PC-3 (cell line): ENCODE data around the gene NT5DC1. TPM values are rescaled to one million over a fixed set of nuclear protein-coding genes. Genes with fewer than 3 reads are reported as not detected.

ENCODE experiments used
- ATAC-seq: fragments of 200-7000 bp; cut with Tn5 transposase; 2 replicates; pipeline ENCODE4 v1.9.1; 2020; ENCODE audit warnings: mild to moderate bottlenecking, moderate library complexity
- BruUV-seq: library from RNA; stranded (reverse); fragments of 400-500 nt; replicated peaks from 2 replicates; lab custom pipeline; 2021; lab: Mats Ljungman, UMichigan
- CTCF ChIA-PET: fragments of 300-600 bp; sonication (Branson Sonifier 250); formaldehyde crosslinking; loops from one replicate; lab custom pipeline; 2022; ENCODE audit warnings: antibody characterized with exemption; lab: Charles Lee
- POLR2A ChIA-PET: fragments of 300-600 bp; sonication (Branson Sonifier 250); formaldehyde crosslinking; loops from one replicate; lab custom pipeline; 2022; ENCODE audit warnings: antibody characterized with exemption; ENCODE audit not compliant: unreplicated experiment; lab: Charles Lee
- DNase-seq: peaks from one replicate; pipeline ENCODE4 v3.0.0-alpha.2; 2015
- H2AFZ ChIP-seq: fragments of 300-600 bp; sonication (generic); 2 replicates; pipeline ENCODE4 v1.6.0; 2016; ENCODE audit warnings: antibody characterized with exemption, low read length
- H3F3A ChIP-seq: fragments of 300-600 bp; sonication (generic); one replicate; pipeline ENCODE4 v1.6.0; 2017; ENCODE audit warnings: antibody characterized with exemption, low read length, control low read depth, mild to moderate bottlenecking; ENCODE audit not compliant: unreplicated experiment
- H3K27ac ChIP-seq: fragments of 300-600 bp; sonication (generic); 2 replicates; pipeline ENCODE4 v1.5.1; 2016; ENCODE audit warnings: mild to moderate bottlenecking, low read length
- H3K27me3 ChIP-seq: fragments of 300-600 bp; sonication (generic); 2 replicates; pipeline ENCODE4 v1.6.1; 2016; ENCODE audit warnings: low read length, mixed read lengths
- H3K36me3 ChIP-seq: fragments of 300-600 bp; sonication (generic); 2 replicates; pipeline ENCODE4 v1.6.1; 2016; ENCODE audit warnings: low read depth, mixed run types, low read length, mixed read lengths
- H3K4me1 ChIP-seq: fragments of 300-600 bp; sonication (generic); 2 replicates; pipeline ENCODE4 v1.5.1; 2016; ENCODE audit warnings: low read length; ENCODE audit not compliant: insufficient read depth
- H3K4me2 ChIP-seq: fragments of 300-600 bp; sonication (generic); 2 replicates; pipeline ENCODE4 v1.6.0; 2016; ENCODE audit warnings: low read length
- H3K4me3 ChIP-seq: fragments of 300-600 bp; sonication (generic); 2 replicates; pipeline ENCODE4 v1.5.1; 2016; ENCODE audit warnings: mild to moderate bottlenecking, low read length, mixed read lengths
- H3K79me2 ChIP-seq: fragments of 300-600 bp; sonication (generic); 2 replicates; pipeline ENCODE4 v1.6.1; 2017; ENCODE audit warnings: low read length, mixed read lengths
- H3K9ac ChIP-seq: fragments of 300-600 bp; sonication (generic); 2 replicates; pipeline ENCODE4 v1.6.0; 2016; ENCODE audit warnings: mild to moderate bottlenecking, low read length
- H3K9me2 ChIP-seq: fragments of 300-600 bp; sonication (generic); replicated peaks from 2 replicates; pipeline ENCODE4 v1.6.1; 2016; ENCODE audit warnings: mixed run types, low read length, mixed read lengths
- H3K9me3 ChIP-seq: fragments of 300-600 bp; sonication (generic); 2 replicates; pipeline ENCODE4 v1.6.1; 2016; ENCODE audit warnings: low read length, mixed read lengths
- H4K20me1 ChIP-seq: fragments of 300-600 bp; sonication (generic); 2 replicates; pipeline ENCODE4 v1.6.1; 2016; ENCODE audit warnings: low read length, mixed read lengths
- CTCF ChIP-seq: fragments of 300-600 bp; sonication (generic); conservative IDR thresholded peaks from 2 replicates; pipeline ENCODE4 v1.5.1; 2017; ENCODE audit warnings: antibody characterized with exemption, low read depth, mild to moderate bottlenecking, low read length
- EZH2 ChIP-seq: fragments of 300-600 bp; sonication (generic); IDR thresholded peaks from one replicate; pipeline ENCODE4 v1.6.1; 2017; ENCODE audit warnings: antibody characterized with exemption, mild to moderate bottlenecking, low read length; ENCODE audit not compliant: unreplicated experiment
- EZH2phosphoT487 ChIP-seq: fragments of 300-600 bp; sonication (generic); IDR thresholded peaks from 2 replicates; pipeline ENCODE4 v1.6.1; 2018; ENCODE audit warnings: mild to moderate bottlenecking, antibody characterized with exemption, low read length, borderline replicate concordance
- intact Hi-C: fragments of 100-400 bp; cut with micrococcal nuclease; formaldehyde crosslinking; loops from 2 replicates; pipeline ENCODE4 v1.9.0; 2023
- total RNA-seq: library from RNA; depleted of rRNA; stranded (reverse); fragments of >200 nt; gene quantifications from 2 replicates; pipeline ENCODE4 v1.2.3, GENCODE V29; 2014

Gene NT5DC1
- total RNA-seq, 1 experiment from 2014 or later, result 11.3 TPM

DNA sequence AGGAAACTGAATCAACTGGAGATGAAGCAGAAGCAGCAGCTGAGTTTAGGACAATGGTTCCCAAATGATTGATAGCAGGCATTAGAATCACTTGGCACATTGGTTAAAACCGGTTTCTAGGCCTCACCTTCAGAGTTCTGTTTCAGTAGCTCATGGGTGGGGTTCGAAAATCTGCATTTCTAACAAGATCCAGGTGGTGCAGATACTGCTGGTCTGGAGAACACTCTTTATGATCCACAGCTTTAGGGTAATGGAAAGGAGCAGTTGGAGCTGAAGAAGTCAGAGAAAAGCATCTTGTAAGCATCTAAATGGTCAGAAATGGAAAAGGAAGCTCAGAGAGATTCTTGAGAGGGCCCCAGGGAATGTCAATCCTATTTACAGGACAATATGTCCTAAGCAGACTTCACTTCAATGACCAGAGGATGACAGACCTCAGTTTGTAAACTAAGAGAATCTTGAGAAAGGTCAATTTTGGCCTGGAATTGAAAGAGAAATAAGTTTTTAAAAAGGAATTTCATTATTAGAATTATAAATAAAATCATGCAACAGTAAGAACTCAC is 170.6 kb downstream of the NT5DC1 start:
- H3K27me3 ChIP-seq, result no peaks in the 10 kb centered on the region
- H3K9ac ChIP-seq, result no peak overlapping the region
- BruUV-seq, result no TSS peak
- POLR2A ChIA-PET, result no interaction called here
- no peaks in the 10 kb centered on the region for H3K9me3 ChIP-seq
- H2AFZ ChIP-seq, result no peak overlapping the region
- CTCF ChIA-PET, result no interaction called here
- peaks cover 5% of the 10 kb centered on the region; the same call in 1 of the 2 replicates for H3K36me3 ChIP-seq
- peaks cover 8% of the 10 kb centered on the region for H4K20me1 ChIP-seq
- H3F3A ChIP-seq, result no peaks in the 10 kb centered on the region
- H3K27ac ChIP-seq, result no peak overlapping the region
- no peak for DNase-seq
- H3K4me1 ChIP-seq, result no peaks in the 10 kb centered on the region; the same call in 1 of the 2 replicates
- H3K4me3 ChIP-seq, result no peak overlapping the region
- intact Hi-C loops, result no loop called here
- TF ChIP-seq EZH2phosphoT487, result no peak
- no peak for TF ChIP-seq EZH2
- TF ChIP-seq CTCF, result no peak
- H3K9me2 ChIP-seq, result no peaks in the 10 kb centered on the region
- peaks cover 23% of the 10 kb centered on the region for H3K79me2 ChIP-seq
- no peak overlapping the region for H3K4me2 ChIP-seq
- no peak for ATAC-seq

DNA sequence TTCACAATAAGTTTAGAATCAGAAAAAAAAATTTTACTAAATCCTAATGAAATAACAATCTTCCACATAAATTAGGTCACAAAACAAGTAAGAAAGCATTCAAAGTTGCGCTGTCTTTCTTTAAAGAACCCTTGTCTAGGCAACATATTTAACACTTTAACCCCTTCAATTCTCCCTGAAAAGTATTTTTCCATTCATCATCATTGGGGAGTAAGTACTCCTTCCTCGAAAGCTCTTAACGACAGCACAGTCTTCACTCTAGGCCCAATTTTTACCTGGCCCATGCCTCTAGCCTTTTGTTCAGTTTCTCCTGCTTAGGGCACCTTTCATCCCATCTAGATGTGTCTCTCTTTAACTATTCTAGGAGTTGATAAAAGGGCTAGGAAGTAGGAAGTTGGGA is 176.5 kb downstream of the NT5DC1 start:
- H3K9me2 ChIP-seq, result no peaks in the 10 kb centered on the region
- no peaks in the 10 kb centered on the region for H3K9me3 ChIP-seq
- peak overlapping the region; percentile 94 for H3K9ac ChIP-seq
- H3K36me3 ChIP-seq, result peaks cover 5% of the 10 kb centered on the region; the same call in 1 of the 2 replicates
- H3F3A ChIP-seq, result no peaks in the 10 kb centered on the region
- DNase-seq, result no peak
- ChIA-PET CTCF (interaction anchor here (1.4 kb wide), 1 partner anchor 9 kb away, joined by 6 read pairs; no protein-coding TSS in a partner anchor), POLR2A (interaction anchor here (0.6 to 0.7 kb wide), 3 partner anchors 22 to 294 kb away, joined by 3 to 24 read pairs (median 6); partner anchors contain the start of gene RWDD1)
- peaks cover 9% of the 10 kb centered on the region for H3K4me1 ChIP-seq
- no peak overlapping the region for H2AFZ ChIP-seq
- intact Hi-C loops, result loop anchor here (5.0 kb wide), 1 partner anchor 60 kb away; no protein-coding TSS in a partner anchor
- peaks cover 34% of the 10 kb centered on the region for H4K20me1 ChIP-seq
- ATAC-seq, result no peak
- H3K4me2 ChIP-seq, result peak overlapping the region; percentile 97
- TF ChIP-seq CTCF, result no peak
- TF ChIP-seq EZH2, result no peak
- TF ChIP-seq EZH2phosphoT487, result no peak
- no peak overlapping the region for H3K27ac ChIP-seq
- peaks cover 57% of the 10 kb centered on the region for H3K79me2 ChIP-seq
- no TSS peak for BruUV-seq
- H3K27me3 ChIP-seq, result no peaks in the 10 kb centered on the region
- peak overlapping the region; percentile 99 for H3K4me3 ChIP-seq

GRCh38 chr6:116278481-116278829 is 177.8 kb downstream of the NT5DC1 start:
- Histone ChIP-seq H3K36me3 (peaks cover 1% of the 10 kb centered on the region; the same call in 1 of the 2 replicates), H3K9ac (peak overlapping the region; percentile 94), H3K27ac (no peak overlapping the region), H3K9me3 (no peaks in the 10 kb centered on the region), H4K20me1 (peaks cover 34% of the 10 kb centered on the region), H3K79me2 (peaks cover 57% of the 10 kb centered on the region), H3F3A (no peaks in the 10 kb centered on the region), H3K4me3 (peak overlapping the region; percentile 99), H3K4me1 (peaks cover 9% of the 10 kb centered on the region), H3K27me3 (no peaks in the 10 kb centered on the region), H3K9me2 (no peaks in the 10 kb centered on the region), H3K4me2 (peak overlapping the region; percentile 97), H2AFZ (no peak overlapping the region)
- TF ChIP-seq CTCF (no peak), EZH2 (no peak), EZH2phosphoT487 (no peak)
- ATAC-seq (no peak), DNase-seq (no peak)
- ChIA-PET CTCF (interaction anchor here (0.5 kb wide), 1 partner anchor 1206 kb away, joined by 3 read pairs; no protein-coding TSS in a partner anchor), POLR2A (no interaction called here)
- no TSS peak for BruUV-seq
- intact Hi-C loops, result loop anchor here (5.0 kb wide), 1 partner anchor 61 kb away; no protein-coding TSS in a partner anchor
